SHP77 treated with DMSO at 0.1 percent for 48 hours (cell line): ENCODE measurements around the gene KRR1.

Source experiments
- DNase-seq: peaks from one replicate; lab custom pipeline; 2025; lab: John Stamatoyannopoulos, UW

The KRR1 gene

GRCh38 chr12:75511116-75512048, at the start of gene KRR1:
Gene KRR1 (minus strand): TSS chr12:75511609. CDS start chr12:75511597, 12 bp downstream.
- peak; percentile 96 for DNase-seq

GRCh38 chr12:75560167-75560566, 48.8 kb upstream of the KRR1 start:
- DNase-seq: no peak

- no peak for DNase-seq
Observed at GRCh38 chr12:75558287-75558686, 46.9 kb upstream of the KRR1 start.

- DNase-seq: no peak
Observed at GRCh38 chr12:75556311-75556899, 45.0 kb upstream of the KRR1 start.

- DNase-seq: no peak
Observed at GRCh38 chr12:75554556-75554880, 43.1 kb upstream of the KRR1 start.

DNA sequence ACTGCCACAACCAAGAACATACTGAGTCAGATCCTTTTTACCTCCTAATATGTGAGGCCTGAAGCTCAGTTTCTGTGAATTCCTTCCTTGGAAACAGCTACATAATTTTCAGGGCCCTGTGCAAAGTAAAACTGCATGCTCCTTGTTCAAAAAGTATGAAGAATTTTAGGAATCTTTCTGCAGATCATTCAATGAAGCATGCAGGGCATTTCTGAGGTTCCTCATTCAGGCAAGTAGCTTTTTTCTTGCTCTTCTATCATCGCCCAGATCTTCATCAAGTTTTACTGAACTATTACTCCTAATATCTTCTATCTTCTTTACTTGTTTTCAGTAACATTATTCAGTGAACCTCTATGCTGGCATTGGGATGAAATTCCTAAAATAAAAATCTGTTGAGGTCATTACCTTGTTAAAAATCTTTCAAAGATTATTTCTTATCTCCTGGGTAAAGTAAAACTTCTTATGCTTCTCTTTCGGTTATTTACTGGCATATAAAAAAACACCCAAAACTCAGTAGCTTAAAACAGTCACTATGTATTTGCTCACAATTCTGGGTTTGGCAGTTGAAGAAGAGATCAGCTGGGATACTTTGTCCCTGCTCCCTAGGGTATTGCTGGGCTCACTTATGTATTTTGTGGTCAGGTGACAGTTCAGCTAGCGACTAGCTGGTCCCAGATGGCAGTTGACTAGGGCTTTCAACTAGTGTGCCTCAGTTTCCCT, 42.6 kb upstream of the KRR1 start:
- no peak for DNase-seq

DNA sequence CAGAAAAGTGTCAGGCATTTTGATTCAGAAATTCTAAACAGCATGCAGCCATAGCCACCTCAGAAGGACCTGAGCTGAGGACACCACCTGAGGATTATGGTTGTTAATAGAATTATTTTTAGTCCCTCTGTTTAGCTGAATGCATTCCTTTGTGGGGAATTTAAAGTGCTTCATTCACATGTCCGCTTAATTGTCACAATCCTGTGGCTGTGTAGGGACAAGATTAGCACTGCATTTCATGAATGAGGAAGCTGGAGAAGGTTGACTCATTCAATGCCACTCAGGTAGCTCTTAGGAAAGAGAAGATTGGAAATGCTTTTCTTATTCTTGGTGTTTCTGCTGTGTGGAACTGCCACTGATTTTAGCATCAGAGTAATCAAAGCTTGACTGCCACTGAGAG, 42.0 kb upstream of the KRR1 start:
- DNase-seq: no peak

DNA sequence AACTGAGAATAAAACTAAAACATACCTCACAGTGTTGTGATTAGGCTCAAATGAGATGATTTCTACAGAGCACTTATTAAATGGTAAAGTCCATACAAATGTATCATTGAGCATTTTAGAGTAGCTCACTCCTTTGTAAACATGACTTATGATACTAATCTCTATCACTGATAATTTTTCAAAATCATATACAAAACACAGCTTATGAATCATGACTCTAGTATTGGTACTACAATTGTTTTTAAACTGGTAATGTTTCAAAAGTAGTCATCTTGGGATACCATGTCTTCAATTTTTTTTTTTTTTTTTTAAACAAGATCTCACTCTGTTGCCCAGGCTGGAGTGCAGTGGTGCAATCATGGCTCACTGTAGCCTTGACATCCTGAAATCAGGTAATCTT, 40.1 kb upstream of the KRR1 start:
- DNase-seq: no peak

DNA sequence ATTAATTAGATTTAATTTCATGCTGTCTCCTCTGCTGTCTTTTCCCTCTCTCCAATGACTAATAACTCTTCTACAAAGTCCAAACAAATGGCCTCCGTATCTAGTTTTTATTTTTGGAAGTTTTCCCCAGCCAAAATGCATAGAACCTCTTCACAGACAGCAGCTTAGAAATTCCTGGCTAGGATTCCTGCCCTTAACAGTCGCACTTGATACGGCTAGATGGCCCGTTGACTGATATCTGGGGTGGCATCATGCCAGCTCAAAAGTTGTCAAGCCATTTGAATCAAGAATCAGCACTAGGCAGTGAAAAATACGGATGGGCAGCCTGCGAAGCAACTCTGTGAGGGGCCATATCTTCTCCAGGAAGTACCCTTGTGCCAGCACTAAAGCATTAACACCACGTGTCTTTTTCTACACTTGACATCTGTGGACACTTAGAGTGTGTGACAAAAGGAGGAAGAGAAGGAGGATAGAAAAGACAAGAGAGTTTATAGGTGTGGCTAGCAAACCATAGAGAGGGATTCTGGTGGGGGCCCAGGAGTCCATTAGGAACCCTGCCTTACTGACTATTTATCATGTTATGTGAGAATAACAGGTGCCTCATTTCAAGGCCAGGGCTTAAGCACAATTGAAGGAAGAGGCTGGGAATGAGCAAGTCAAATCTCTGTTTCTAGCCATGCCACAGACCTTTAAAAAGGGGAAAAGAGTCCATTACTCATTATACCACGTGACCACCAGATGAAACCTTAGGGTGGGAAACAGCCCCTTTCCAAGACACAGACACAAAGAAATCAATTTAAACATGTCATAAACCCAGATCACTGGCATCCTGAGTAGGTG, 39.2 kb upstream of the KRR1 start:
- DNase-seq: no peak

- DNase-seq: no peak
Observed at GRCh38 chr12:75549989-75550388, 38.6 kb upstream of the KRR1 start.

- no peak for DNase-seq
Observed at GRCh38 chr12:75548879-75549278, 37.5 kb upstream of the KRR1 start.

DNA sequence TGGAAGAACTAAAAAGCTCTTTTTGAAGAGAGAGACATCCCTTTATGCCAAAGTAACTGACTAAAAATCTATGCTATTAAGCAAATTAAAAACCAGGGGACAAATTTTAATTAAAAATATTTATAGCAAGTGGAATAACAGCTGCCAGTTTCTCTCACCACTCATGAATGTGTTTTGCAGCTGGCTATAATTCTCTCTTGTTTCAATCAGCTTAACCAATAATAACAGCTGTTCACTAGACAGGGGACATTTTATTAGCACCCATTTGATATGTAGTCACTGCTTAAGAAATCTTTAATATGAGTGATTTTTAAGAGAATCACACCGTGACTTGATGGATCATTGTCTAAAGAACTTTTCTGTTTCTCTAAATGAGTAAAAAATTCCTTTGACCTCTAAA, 34.2 kb upstream of the KRR1 start:
- DNase-seq: no peak

- no peak for DNase-seq
Observed at GRCh38 chr12:75543529-75543928, 32.1 kb upstream of the KRR1 start.

GRCh38 chr12:75542942-75543341, 31.5 kb upstream of the KRR1 start:
- no peak for DNase-seq

- DNase-seq: no peak
Observed at GRCh38 chr12:75539889-75540288, 28.5 kb upstream of the KRR1 start.

GRCh38 chr12:75533239-75533638, 21.8 kb upstream of the KRR1 start:
- no peak for DNase-seq

DNA sequence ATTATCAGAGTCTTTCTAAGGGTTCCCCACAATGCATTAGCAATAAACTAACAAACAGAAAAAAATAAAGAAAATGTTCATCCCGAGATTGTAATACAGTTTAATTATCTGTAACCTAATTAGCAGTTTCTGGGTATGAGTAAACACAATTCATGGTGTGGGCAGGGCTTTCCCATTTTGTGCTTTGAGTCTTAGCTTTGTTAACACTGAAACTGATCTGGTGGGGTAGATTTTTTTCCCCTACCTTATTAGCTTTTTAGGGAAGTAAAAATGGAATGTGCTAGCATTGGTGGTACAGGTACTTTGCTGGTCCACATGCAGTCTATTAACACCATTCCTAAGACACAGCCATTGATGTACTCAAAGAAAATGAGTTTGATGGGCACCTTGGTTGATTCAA, 18.4 kb upstream of the KRR1 start:
- no peak for DNase-seq

GRCh38 chr12:75529316-75529715, 17.9 kb upstream of the KRR1 start:
- no peak for DNase-seq

DNA sequence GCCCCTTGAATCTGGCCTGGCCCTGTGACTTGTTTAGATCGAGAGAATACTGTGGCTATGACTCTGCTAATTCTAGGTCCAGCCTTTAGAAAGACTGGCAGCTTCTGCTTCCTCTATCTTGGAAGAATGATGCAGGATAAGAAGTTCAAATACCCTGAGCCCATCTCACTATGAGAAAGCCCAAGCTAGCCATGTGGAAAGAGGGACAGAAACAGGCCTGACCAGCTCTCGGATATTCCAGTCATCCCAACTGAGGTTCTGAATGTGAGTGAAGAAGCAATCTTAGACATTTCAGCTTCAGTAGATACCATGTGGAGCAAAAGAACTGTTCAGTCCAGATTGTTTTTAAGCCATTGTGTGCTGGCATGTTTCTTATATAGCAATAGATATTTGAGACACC, 17.3 kb upstream of the KRR1 start:
- DNase-seq: no peak

DNA sequence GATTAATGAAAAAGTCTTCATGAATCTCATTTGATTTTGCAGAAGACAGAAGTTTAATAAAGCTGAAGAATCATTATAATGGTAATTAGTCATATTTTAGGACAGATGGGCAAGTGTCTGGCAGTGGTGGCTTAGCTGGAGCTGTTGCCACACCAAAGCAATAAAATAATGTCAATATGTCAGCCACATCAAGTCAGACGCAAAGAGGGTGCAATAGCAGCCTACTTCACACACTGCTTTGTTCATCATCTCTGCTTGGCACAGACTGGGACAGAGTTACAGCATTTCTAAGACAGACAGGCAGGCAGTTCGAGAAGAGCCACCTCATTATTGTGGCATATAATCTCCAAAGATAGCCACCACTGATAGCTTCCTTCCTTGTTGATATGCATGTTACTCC, 16.9 kb upstream of the KRR1 start:
- DNase-seq: no peak

GRCh38 chr12:75526655-75527511, 15.5 kb upstream of the KRR1 start:
- peak; percentile 74 for DNase-seq
